Measurements from ENCODE around the gene C3orf70. TPM values are rescaled to one million over a fixed set of nuclear protein-coding genes. Genes with fewer than 3 reads are reported as not detected.

The C3orf70 gene
- total and polyA plus RNA-seq, 2 of the 8 experiments (the other 6 are each of a cell fraction or from before 2014, with no cell fraction given): 1.7 to 2.0 TPM

GRCh38 chr3:185161761-185162160 lies 8.9 kb upstream of the C3orf70 start (continued):
- TF ChIP-seq, protein P1, sequence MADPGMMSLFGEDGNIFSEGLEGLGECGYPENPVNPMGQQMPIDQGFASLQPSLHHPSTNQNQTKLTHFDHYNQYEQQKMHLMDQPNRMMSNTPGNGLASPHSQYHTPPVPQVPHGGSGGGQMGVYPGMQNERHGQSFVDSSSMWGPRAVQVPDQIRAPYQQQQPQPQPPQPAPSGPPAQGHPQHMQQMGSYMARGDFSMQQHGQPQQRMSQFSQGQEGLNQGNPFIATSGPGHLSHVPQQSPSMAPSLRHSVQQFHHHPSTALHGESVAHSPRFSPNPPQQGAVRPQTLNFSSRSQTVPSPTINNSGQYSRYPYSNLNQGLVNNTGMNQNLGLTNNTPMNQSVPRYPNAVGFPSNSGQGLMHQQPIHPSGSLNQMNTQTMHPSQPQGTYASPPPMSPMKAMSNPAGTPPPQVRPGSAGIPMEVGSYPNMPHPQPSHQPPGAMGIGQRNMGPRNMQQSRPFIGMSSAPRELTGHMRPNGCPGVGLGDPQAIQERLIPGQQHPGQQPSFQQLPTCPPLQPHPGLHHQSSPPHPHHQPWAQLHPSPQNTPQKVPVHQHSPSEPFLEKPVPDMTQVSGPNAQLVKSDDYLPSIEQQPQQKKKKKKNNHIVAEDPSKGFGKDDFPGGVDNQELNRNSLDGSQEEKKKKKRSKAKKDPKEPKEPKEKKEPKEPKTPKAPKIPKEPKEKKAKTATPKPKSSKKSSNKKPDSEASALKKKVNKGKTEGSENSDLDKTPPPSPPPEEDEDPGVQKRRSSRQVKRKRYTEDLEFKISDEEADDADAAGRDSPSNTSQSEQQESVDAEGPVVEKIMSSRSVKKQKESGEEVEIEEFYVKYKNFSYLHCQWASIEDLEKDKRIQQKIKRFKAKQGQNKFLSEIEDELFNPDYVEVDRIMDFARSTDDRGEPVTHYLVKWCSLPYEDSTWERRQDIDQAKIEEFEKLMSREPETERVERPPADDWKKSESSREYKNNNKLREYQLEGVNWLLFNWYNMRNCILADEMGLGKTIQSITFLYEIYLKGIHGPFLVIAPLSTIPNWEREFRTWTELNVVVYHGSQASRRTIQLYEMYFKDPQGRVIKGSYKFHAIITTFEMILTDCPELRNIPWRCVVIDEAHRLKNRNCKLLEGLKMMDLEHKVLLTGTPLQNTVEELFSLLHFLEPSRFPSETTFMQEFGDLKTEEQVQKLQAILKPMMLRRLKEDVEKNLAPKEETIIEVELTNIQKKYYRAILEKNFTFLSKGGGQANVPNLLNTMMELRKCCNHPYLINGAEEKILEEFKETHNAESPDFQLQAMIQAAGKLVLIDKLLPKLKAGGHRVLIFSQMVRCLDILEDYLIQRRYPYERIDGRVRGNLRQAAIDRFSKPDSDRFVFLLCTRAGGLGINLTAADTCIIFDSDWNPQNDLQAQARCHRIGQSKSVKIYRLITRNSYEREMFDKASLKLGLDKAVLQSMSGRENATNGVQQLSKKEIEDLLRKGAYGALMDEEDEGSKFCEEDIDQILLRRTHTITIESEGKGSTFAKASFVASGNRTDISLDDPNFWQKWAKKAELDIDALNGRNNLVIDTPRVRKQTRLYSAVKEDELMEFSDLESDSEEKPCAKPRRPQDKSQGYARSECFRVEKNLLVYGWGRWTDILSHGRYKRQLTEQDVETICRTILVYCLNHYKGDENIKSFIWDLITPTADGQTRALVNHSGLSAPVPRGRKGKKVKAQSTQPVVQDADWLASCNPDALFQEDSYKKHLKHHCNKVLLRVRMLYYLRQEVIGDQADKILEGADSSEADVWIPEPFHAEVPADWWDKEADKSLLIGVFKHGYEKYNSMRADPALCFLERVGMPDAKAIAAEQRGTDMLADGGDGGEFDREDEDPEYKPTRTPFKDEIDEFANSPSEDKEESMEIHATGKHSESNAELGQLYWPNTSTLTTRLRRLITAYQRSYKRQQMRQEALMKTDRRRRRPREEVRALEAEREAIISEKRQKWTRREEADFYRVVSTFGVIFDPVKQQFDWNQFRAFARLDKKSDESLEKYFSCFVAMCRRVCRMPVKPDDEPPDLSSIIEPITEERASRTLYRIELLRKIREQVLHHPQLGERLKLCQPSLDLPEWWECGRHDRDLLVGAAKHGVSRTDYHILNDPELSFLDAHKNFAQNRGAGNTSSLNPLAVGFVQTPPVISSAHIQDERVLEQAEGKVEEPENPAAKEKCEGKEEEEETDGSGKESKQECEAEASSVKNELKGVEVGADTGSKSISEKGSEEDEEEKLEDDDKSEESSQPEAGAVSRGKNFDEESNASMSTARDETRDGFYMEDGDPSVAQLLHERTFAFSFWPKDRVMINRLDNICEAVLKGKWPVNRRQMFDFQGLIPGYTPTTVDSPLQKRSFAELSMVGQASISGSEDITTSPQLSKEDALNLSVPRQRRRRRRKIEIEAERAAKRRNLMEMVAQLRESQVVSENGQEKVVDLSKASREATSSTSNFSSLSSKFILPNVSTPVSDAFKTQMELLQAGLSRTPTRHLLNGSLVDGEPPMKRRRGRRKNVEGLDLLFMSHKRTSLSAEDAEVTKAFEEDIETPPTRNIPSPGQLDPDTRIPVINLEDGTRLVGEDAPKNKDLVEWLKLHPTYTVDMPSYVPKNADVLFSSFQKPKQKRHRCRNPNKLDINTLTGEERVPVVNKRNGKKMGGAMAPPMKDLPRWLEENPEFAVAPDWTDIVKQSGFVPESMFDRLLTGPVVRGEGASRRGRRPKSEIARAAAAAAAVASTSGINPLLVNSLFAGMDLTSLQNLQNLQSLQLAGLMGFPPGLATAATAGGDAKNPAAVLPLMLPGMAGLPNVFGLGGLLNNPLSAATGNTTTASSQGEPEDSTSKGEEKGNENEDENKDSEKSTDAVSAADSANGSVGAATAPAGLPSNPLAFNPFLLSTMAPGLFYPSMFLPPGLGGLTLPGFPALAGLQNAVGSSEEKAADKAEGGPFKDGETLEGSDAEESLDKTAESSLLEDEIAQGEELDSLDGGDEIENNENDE (IDR thresholded peaks at IDR 0.05; ENCODE audit: insufficient replicate concordance, low read length): no peak
- no peak for TF ChIP-seq KDM1A (IDR thresholded peaks at IDR 0.05; ENCODE audit: borderline replicate concordance, low read length)
- no peak for TF ChIP-seq TBP (IDR thresholded peaks at IDR 0.05; ENCODE audit: low read depth, low read length)
- TF ChIP-seq SIN3A (conservative IDR thresholded peaks at IDR 0.05 in 1 of 2, IDR thresholded peaks at IDR 0.05 in 1 of 2; ENCODE audit: low read depth in 1 of 2, low read length in 2 of 2): no peak
- no peak for TF ChIP-seq CBX8 (IDR thresholded peaks at IDR 0.05; ENCODE audit: borderline replicate concordance, low read depth, low read length)
